GM12801 (cell line): Measurements from ENCODE around the gene RAP1GDS1.

ENCODE experiments used
- CTCF ChIP-seq: IDR thresholded peaks from one replicate; pipeline ENCODE4 v1.5.1; 2011; ENCODE audit warnings: control low read depth; ENCODE audit not compliant: insufficient read length; ENCODE audit errors: extremely low read depth

RAP1GDS1 gene

DNA sequence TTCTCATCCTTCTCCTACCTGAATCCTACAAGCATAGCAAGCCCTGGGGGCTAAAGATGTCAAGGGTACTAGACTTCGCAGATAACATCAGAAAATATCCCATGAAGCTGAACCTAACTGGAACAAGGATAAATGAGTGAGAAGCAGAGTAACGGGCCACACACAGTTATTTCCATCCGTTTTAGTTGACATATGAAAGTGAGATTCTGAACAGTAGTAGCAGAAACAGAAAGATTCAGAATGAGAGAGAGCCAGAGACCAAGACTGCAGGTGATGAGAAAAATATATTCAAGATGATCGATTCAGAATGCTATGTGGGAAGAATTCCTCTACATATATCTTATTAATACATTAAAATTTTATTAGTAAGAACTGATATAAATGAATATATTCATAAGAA is 232.1 kb downstream of the RAP1GDS1 start:
- no peak for TF ChIP-seq CTCF
